Small intestine (tissue), 7 donors: ENCODE results near the gene COL27A1. TPM values are rescaled to one million over a fixed set of nuclear protein-coding genes. Genes with fewer than 3 reads are reported as not detected.

Experiments used
- DNase-seq, 2 donors: peaks; one replicate each; pipeline versions ENCODE4 v3.0.0 to v3.0.0-alpha.2; 2013
- FAIRE-seq: peaks from 2 replicates; lab custom pipeline; 2012; peaks lifted over from hg19 to GRCh38; lab: Jason Lieb, UNC
- H3K27ac ChIP-seq, 3 donors: one replicate each; pipeline ENCODE4 v1.5.1; 2013; ENCODE audit warnings: low read length in 2 of 3, mild to moderate bottlenecking in 2 of 3, control low read depth in 1 of 3, inconsistent platforms in 1 of 3, low read depth in 1 of 3, moderate library complexity in 1 of 3
- H3K27me3 ChIP-seq, 3 donors: one replicate each; pipeline ENCODE4 v1.6.1; 2013; ENCODE audit warnings: low read length in 3 of 3, inconsistent platforms in 1 of 3; ENCODE audit not compliant: control insufficient read depth in 3 of 3, insufficient read depth in 3 of 3
- H3K36me3 ChIP-seq, 3 donors: one replicate each; pipeline ENCODE4 v1.6.1; 2013; ENCODE audit warnings: low read length in 3 of 3, inconsistent platforms in 1 of 3, low read depth in 1 of 3, mild to moderate bottlenecking in 1 of 3, moderate library complexity in 1 of 3; ENCODE audit not compliant: control insufficient read depth in 3 of 3, insufficient read depth in 2 of 3
- H3K4me1 ChIP-seq, 3 donors: one replicate each; pipeline ENCODE4 v1.6.1; 2013; ENCODE audit warnings: low read length in 2 of 3, inconsistent platforms in 1 of 3, low read depth in 1 of 3, mild to moderate bottlenecking in 1 of 3, moderate library complexity in 1 of 3; ENCODE audit not compliant: control insufficient read depth in 3 of 3, insufficient read depth in 2 of 3
- H3K4me3 ChIP-seq, 3 donors: one replicate each; pipeline ENCODE4 v1.5.1; 2013; ENCODE audit warnings: low read length in 3 of 3, control low read depth in 1 of 3, inconsistent platforms in 1 of 3, low read depth in 1 of 3, mild to moderate bottlenecking in 1 of 3, moderate library complexity in 1 of 3
- H3K9me3 ChIP-seq, 2 donors: one replicate each; pipeline ENCODE4 v1.6.1; 2013; ENCODE audit warnings: low read depth in 1 of 2, low read length in 1 of 2; ENCODE audit not compliant: control insufficient read depth in 2 of 2, insufficient read depth in 1 of 2
- WGBS, 3 donors: extraction: QIAGEN DNeasy Blood & Tissue Kit; methylation state at CpG; one replicate each; pipeline ENCODE4 v1.1.7; 2013; 5-methylcytosine and 5-hydroxymethylcytosine counted together
- polyA plus RNA-seq, 4 donors: library from polyadenylated mRNA; stranded (reverse) in 3 of 4; unstranded in 1 of 4; fragments of 200-250 nt in 3 of 4; fragments of 120-200 nt in 1 of 4; gene quantifications; one replicate each; pipeline versions ENCODE4 v1.2.1 to v1.2.3, GENCODE V29; 2013
- donor health status: healthy with polysubstance abuse.
- donor health status: control.
- donor health status: control.
- donor health status: Bipolar disorder and iron deficiency.
- donor health status: healthy.

The COL27A1 gene
- polyA plus RNA-seq, 4 donors = 0.45 to 123 (median 1.8) TPM

DNA sequence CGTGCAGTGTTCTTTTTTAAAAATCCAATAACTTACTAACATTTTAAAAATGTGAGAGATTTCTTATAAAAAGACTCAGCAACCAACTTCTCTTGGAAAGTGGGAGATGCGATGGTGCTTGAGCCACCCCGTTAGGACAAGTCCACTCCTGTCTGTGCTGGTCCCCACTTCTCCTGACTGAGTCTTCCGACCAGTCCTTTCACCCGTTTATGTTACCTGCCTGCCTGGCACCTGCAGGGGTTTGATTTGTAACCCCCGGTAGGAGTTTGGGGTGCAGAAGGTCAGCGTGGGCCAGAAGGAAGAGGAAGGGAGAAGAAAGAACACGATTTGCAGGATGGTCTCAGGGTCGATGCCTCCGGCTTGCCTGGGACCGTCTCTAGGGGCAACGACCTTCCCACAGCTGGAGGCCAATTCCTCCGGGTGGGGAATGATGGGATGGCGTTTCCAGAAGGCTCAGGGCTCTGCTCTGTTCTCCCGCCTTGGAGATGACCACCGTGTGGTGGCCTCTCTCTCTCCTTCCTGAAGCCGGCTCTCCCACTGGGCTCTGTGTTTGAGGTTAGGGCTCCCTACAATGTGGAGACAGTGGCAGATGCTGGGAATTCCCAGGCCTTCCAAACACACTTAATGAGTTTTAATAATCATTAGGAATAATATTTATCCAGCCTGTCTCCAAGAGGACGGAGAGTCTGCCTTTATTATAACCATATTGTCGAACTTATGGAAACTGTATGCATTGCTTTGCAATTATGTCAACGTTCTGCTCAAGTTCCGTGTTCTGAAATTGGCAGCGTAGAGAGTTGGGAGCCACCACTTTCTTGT lies 14.8 kb downstream of the COL27A1 start:
- Histone ChIP-seq H3K36me3 (peaks cover 0 to 78% (median 0%) of the 10 kb centered on the region in 3 donors), H3K4me3 (no peak overlapping the region), H3K27me3 (no peaks in the 10 kb centered on the region), H3K4me1 (peaks cover 0 to 32% (median 3%) of the 10 kb centered on the region in 3 donors), H3K27ac (peak overlapping the region in 1 of 3 donors; percentile 70), H3K9me3 (no peaks in the 10 kb centered on the region)
- FAIRE-seq (no peak), DNase-seq (no peak)
- WGBS, 3 donors = 71 to 75% (median 74%) methylated on average over 22 of the region's 22 CpGs

DNA sequence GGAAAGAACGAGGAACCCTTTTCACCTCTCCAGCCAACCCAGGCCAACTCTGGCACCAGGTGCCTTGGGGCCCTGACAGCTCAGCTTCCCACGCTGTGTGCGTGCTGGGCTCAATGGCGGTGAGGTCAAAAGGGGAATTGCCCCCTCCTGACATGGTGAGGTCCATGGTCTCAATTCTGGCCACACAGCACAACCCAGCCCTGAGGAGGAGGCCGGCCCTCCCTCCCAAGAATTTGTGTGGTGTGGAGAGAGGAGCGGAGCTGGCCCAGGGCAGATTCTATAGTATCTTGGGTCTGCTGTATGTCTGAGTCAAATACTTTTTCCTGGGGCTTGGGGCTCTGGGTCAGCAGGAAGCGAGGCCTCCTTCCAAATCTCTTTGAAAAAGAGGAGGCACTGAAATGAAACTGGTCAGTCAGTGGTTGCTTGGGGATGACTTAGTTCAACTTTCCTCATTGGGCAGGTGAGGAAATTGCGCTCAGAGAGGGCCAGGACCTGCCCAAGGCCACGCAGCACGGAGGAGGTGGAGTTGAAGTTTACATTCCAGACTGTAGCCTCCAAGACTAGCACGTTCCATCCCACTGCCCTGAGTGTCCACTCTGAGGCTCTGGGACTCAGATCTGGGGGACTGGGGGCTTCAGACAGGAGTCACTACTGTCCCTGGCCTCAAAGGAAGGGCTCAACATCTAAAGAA lies 15.6 kb downstream of the COL27A1 start:
- FAIRE-seq = no peak
- no peak for DNase-seq
- Histone ChIP-seq H3K36me3 (peaks cover 0 to 84% (median 0%) of the 10 kb centered on the region in 3 donors), H3K4me1 (peaks cover 0 to 39% (median 3%) of the 10 kb centered on the region in 3 donors), H3K27me3 (no peaks in the 10 kb centered on the region), H3K9me3 (no peaks in the 10 kb centered on the region), H3K4me3 (no peak overlapping the region), H3K27ac (peak overlapping the region in 1 of 3 donors; percentile 70)
- WGBS, 3 donors = 82 to 85% (median 83%) methylated on average over 11 of the region's 11 CpGs

DNA sequence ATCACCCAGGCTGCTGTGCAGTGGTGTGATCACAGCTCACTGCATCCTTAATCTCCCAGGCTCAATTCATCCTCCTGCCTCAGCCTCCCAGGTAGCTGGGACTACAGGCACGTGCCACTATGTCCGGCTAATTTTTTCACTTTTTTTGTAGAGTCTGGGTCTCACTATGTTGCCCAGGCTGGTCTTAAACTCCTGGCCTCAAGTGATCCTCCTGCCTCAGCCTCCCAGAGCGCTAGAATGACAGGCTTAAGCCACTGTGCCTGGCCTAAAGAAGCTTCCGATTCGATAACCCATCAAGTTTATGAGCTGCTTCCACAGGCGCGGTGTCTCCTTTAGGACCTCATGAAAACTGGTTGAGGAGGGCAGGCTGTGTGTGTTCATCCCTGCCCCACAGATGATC lies 16.2 kb downstream of the COL27A1 start:
- Histone ChIP-seq H3K4me1 (peaks cover 0 to 45% (median 3%) of the 10 kb centered on the region in 3 donors), H3K27ac (no peak overlapping the region), H3K4me3 (no peak overlapping the region), H3K27me3 (no peaks in the 10 kb centered on the region), H3K9me3 (no peaks in the 10 kb centered on the region), H3K36me3 (peaks cover 0 to 82% (median 0%) of the 10 kb centered on the region in 3 donors)
- 90 to 94% (median 92%) methylated on average over 7 of the region's 7 CpGs for WGBS, 3 donors
- no peak for DNase-seq
- FAIRE-seq = no peak

DNA sequence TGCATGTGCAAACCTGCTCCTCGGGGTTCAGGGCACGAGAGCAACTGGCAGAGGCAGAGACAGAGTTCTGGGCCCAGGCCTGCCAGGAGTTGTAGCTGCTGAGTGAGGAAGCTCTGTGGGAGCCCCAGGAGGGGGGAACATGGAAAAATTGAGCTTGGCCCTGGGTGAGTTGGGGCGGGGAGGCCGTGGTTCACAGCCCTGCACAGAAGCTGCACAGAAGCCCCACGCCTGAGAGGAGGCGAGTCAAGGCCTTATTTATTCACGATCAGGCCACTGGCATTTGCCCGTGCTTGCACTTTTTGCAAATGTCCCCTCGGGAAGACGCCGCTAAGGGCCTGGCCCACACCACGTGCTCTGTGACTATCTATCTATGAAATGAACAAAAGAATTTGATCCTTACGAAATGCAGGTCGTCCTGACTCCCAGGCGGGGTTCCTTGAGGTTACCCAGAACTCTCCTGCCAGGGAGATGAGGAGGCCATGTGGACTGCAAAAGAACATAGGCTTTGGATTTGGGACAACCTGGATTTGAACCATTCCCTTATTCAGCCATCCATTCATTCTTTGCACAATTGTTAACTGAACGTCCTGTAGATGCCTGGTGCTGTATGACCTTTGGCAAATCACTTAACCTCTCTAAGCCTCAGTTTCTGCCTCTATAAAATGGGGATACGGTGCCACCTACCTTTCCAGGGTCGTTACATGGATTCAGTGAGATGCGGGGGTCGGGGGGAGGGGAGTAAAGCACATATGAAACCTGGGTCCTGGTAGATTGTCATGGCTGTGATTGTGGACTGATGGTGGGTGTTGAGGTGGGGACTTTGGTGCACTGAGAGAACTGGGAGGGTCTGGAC lies 17.9 kb downstream of the COL27A1 start:
- H3K27me3 ChIP-seq = peaks cover 0 to 2% (median 0%) of the 10 kb centered on the region in 3 donors
- H3K36me3 ChIP-seq = peaks cover 0 to 71% (median 0%) of the 10 kb centered on the region in 3 donors
- WGBS, 3 donors = 55 to 67% (median 63%) methylated on average over 19 to 20 of the region's 20 CpGs
- FAIRE-seq (no peak), DNase-seq (peak in 1 of 2 donors; percentile 62)
- no peak overlapping the region for H3K4me3 ChIP-seq
- peak overlapping the region in 2 of 3 donors; percentile 23 to 43 for H3K27ac ChIP-seq
- no peaks in the 10 kb centered on the region for H3K9me3 ChIP-seq
- H3K4me1 ChIP-seq = peaks cover 0 to 59% (median 3%) of the 10 kb centered on the region in 3 donors

DNA sequence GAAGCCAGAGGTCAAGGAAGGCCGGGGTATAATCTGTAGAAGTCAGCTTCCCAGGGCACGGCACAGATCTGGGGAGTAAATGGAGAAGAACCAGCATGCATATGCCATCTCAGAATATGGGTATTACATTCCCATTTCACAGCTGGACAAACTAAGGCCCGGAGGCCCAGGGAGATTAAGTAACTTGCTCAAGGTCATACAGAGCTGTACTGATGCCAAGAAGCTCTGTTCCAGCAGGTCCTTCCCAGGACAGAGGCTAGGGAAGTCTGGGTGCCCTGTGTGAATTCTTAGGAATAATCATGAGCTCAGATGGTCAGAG lies 19.2 kb downstream of the COL27A1 start:
- no peak for DNase-seq
- H3K4me3 ChIP-seq = no peak overlapping the region
- H3K27ac ChIP-seq = peak overlapping the region in 2 of 3 donors; percentile 61 to 82
- H3K9me3 ChIP-seq = no peaks in the 10 kb centered on the region
- FAIRE-seq = no peak
- 40 to 75% (median 46%) methylated on average over 3 of the region's 3 CpGs for WGBS, 3 donors
- H3K4me1 ChIP-seq = peaks cover 0 to 57% (median 3%) of the 10 kb centered on the region in 3 donors
- peaks cover 0 to 2% (median 0%) of the 10 kb centered on the region in 3 donors for H3K27me3 ChIP-seq
- peaks cover 0 to 71% (median 0%) of the 10 kb centered on the region in 3 donors for H3K36me3 ChIP-seq

DNA sequence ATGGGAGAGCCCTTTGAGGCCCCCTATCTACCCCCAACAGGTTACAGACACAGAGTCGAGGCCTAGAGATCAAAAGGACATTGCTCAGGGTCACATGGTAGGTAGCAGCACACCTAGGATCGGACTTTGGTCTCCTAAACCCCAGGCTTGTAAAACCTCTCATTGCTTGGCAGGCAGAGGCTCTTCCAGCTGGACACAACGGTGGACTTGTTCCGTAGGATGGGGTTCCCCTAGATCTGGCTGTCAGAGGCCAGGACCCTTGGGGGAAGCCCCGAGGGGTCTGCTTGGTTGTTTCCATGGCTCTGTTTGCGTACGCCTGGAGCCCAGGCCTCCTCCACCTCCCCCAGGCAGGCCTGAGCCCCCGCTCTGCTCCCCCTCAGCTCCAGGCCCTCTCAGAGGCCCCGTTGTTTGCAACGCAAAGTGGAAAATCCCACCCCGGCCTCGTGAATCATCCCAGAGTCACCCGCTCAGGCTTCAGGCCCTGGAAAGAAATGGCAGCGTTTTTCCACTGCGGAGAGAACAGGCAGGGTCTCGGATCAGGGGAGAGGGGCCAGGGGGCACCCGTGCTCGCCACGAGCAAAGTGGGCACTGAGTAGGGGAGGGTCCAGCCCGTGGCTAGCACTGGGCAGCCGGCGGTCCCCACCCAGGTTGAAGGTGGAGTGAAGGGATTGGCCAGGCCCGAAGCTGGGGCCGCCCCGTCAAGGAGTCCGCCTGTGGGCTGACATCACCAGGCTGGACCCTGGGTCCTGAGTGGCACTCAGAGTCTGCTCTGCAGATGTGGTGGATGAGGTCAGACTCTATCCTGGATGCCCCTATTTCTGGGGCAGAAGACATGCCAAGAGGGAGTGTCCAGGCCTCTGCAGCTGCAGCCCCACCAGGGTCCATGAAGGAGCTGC lies 19.8 kb downstream of the COL27A1 start:
- DNase-seq = peak; percentile 75 to 93
- Histone ChIP-seq H3K4me3 (no peak overlapping the region), H3K36me3 (peaks cover 0 to 71% (median 0%) of the 10 kb centered on the region in 3 donors), H3K4me1 (peaks cover 0 to 52% (median 3%) of the 10 kb centered on the region in 3 donors), H3K9me3 (no peaks in the 10 kb centered on the region), H3K27me3 (peaks cover 0 to 2% (median 0%) of the 10 kb centered on the region in 3 donors), H3K27ac (peak overlapping the region in 2 of 3 donors; percentile 61 to 82)
- no peak for FAIRE-seq
- WGBS, 3 donors = 47 to 54% (median 49%) methylated on average over 25 to 26 of the region's 26 CpGs

DNA sequence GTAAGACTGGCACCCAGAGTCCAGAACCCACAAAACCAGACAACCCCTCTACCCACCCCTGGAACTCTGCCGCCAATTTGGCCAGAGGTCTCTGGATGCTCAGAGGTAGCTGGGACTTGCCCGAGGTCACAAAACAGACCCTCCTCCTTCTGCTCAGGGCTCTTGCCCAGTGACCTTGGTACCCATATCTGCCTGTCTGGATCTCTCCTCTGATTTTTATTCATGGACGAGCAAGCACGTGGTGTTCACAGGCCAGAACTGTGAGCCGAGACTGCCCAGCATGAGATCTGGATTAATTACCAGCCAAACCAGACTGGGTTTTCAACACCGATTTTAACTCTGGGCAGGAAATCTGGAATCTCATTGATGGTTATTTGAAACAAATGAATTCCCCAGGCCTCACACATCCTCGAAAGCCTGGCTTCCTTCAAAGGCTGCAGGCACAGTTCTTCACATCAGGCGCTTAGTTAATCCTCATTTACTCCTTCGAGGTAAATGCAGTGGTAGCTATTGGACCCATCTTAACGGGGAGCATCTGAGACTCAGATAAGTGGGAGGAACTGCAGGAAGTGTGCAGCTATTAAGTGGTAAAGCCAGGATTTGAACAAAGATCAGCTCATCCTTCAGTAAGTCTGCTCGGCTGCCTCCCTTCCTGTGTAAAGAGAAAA lies 21.4 kb downstream of the COL27A1 start:
- Histone ChIP-seq H3K27me3 (peaks cover 0 to 2% (median 0%) of the 10 kb centered on the region in 3 donors), H3K9me3 (no peaks in the 10 kb centered on the region), H3K4me1 (peaks cover 0 to 58% (median 3%) of the 10 kb centered on the region in 3 donors), H3K4me3 (no peak overlapping the region), H3K27ac (peak overlapping the region in 1 of 3 donors; percentile 82), H3K36me3 (peaks cover 0 to 71% (median 0%) of the 10 kb centered on the region in 3 donors)
- WGBS, 3 donors = 38 to 58% (median 46%) methylated on average over 11 of the region's 11 CpGs
- no peak for DNase-seq
- FAIRE-seq = no peak
